GM12873 (cell line): ENCODE data around the gene STUM.

Experiments used
- TF ChIP-seq, protein P1 (sequence below): IDR thresholded peaks from 2 replicates; pipeline ENCODE4 v1.5.1; 2012; ENCODE audit warnings: low read depth, mild to moderate bottlenecking, moderate library complexity, low read length, control low read depth; ENCODE audit not compliant: insufficient read depth; ENCODE audit errors: missing control alignments

STUM gene

DNA sequence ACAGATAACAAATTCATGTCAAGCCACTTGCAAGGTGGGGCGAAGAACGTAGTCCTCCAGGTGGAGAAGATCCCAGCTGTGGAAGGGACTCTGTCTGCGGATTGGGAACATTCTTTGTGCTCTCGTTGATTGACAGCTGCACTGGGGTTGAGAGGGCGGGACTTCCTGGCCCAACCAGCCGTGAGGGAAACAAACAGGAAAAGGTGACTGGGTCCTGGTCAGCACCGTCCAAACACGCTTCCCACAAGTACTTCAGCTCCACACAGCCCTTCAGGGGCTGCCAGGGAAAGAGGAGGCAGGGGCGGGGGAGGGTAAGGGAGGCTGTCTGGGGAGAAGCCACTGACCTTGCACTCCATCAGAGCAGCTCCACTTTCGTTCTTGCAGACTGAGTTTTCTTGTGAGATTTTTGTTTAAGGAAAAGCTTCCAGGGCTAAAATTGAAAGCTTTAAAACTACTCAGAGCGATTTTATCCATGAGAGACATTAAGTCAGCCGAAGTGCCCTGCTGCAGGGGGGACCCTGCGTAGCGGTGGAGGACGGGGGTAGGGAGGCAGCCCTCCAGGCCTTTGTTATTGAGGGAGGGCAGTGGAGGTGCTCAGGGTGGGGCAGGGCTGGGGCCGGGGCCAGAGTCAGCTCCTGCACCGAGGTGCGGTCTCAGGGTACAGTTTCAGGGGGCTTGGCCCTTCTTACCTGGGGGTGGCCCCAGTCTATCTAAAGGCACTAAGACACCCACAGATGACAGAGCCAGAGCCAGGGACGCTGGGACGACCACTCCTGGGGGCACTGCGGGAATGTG lies 21.6 kb upstream of the STUM start:
- TF ChIP-seq, protein P1, sequence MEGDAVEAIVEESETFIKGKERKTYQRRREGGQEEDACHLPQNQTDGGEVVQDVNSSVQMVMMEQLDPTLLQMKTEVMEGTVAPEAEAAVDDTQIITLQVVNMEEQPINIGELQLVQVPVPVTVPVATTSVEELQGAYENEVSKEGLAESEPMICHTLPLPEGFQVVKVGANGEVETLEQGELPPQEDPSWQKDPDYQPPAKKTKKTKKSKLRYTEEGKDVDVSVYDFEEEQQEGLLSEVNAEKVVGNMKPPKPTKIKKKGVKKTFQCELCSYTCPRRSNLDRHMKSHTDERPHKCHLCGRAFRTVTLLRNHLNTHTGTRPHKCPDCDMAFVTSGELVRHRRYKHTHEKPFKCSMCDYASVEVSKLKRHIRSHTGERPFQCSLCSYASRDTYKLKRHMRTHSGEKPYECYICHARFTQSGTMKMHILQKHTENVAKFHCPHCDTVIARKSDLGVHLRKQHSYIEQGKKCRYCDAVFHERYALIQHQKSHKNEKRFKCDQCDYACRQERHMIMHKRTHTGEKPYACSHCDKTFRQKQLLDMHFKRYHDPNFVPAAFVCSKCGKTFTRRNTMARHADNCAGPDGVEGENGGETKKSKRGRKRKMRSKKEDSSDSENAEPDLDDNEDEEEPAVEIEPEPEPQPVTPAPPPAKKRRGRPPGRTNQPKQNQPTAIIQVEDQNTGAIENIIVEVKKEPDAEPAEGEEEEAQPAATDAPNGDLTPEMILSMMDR: no peak

DNA sequence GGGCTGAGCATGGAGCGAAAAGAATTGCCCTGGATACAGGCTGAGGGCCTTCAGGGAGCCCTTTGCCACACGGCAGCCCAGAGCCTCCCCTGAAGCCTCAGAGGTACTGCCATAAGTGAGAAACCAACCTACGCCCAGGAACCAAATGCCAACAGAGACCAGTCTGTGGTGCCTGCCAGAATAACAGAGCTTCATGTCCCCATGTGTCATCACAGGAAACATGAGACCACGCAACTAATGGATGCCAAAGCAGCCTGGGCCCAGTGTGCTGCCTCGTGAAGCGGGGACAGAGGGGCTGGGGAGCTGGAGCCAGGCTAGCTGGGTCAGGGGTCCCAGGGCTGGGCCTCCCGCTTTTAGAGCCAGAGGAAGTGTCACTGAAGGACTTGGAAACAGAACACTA lies 18.7 kb upstream of the STUM start:
- TF ChIP-seq, protein P1: no peak

DNA sequence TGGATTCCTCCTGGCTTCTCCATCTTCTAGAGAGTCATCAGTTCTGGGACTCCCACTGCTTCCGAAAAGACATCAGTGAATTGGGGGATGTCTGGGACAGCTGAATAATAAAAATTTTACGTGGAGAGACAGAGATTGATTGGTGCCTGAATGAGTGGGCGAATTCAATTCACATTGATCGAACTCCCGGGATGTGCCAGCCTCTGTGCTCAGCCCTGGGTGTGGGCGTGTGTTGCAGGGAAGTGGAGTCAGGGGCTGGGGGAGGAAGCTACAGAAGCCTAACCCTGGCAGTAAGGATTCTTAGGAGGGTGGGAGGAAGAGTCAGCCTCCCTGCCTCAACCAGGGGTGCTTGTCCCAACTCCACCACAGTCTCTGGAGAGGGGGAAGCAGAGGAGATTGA lies 18.0 kb upstream of the STUM start:
- TF ChIP-seq, protein P1: no peak

DNA sequence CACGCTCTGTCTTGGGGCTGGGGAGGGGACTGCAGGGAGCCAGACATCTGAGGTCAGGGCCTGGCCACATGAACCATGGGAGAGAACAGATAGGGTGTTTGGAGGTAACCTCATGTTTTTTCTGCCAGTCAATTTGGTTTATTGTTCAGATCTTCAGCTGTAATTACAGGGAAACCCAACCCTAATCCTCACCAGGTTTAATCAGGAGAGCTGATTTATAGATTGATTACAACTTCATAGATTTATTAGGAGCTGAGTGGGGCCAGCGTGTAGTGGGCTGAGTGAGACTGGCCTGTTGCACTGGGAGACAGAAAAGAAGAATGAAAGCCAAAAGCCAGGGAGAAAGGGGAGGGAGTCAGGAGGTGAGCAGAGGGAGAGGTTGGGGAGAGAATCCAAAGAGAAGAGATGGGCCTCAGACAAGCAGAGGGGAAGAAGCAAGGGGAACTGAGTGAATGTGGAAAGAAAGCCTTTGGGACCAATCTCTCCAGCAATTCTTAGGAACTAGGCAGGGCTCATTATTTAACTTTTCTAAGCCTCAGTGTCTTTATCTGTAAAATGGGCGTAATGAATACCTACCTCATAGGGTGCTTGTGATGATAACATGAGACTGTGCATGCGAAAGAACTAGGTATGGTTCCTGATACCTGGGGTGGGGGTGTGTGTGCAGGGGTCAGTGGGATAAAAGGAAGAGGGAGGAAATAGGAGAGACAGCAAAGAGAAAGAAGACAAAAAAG lies 17.0 kb upstream of the STUM start:
- TF ChIP-seq, protein P1: no peak

DNA sequence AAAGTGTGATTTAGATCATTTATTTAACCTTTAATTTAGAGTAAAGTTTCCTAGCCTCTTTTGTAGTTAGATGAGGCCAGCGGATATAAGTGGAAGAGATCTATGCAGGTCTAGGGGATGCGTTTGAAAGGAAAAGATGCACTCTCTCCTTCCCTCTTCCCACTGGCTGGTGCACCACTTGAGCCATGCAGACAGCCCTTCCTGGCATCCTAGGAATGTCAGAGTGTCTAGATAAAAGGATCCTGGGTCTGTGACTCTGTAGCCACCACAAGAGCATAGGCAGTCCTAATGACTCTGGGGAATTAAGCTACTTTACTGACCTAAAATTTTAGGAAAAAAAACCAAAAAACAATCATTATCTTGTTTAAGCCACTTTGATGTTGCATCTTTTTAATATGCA lies 16.0 kb upstream of the STUM start:
- TF ChIP-seq, protein P1: no peak

DNA sequence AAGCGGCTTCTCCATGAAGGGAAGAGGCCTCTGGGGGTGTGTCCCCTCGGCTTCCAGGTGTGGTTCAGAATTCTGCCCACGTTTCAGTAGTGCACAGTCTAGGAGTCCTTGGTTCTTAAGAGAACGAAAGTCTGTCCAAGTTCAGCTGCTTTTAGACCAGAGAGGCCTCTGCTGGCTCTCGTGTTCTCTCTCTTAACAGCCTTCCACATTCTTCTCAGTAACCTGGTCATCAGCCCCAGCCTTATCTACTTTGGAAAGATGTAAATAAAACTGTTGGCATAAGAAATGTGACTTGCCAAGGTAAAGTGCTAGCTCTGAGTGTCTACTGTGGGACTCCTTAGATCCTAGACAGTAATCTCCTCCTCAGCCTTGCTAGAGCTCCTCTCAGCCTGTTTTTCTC lies 15.3 kb upstream of the STUM start:
- TF ChIP-seq, protein P1: no peak

DNA sequence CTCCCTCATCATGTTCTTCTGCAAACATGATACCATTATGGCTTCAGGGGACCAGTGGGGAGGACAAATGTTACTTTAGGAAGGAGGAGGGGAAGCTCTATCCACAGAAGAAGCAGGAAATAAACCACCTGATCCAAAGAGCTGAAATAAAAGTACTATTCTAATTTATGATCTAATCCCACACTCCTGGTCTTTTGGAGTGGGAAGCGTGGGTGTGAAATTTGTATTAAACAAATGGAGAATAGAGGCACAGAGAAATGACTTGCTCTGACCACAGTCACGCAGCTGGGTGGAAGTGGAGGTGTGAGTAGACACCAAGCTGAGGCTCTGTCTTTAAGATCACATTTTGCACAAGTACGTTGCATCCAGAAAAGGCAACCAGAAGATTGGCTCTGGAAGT lies 14.5 kb upstream of the STUM start:
- TF ChIP-seq, protein P1: no peak
